Mononuclear cell (primary cell): ENCODE results near the gene INO80. TPM values are rescaled to one million over a fixed set of nuclear protein-coding genes. Genes with fewer than 3 reads are reported as not detected.

Experiments
- H3K27me3 ChIP-seq: 2 replicates; pipeline ENCODE4 v1.6.0; 2011; ENCODE audit warnings: low read length, control low read depth; ENCODE audit not compliant: insufficient read depth
- H3K4me1 ChIP-seq: 2 replicates; pipeline ENCODE4 v1.5.1; 2011; ENCODE audit warnings: mild to moderate bottlenecking, low read length, control low read depth; ENCODE audit not compliant: insufficient read depth
- H3K4me3 ChIP-seq: 2 replicates; pipeline ENCODE4 v1.5.1; 2011; ENCODE audit warnings: mild to moderate bottlenecking, low read length, moderate library complexity
- H3K9me3 ChIP-seq: 2 replicates; pipeline ENCODE4 v1.5.1; 2011; ENCODE audit warnings: low read depth, mild to moderate bottlenecking, control low read depth, low read length
- total RNA-seq: library from RNA; depleted of rRNA; stranded (reverse); fragments of >200 nt; gene quantifications from one replicate; pipeline ENCODE4 v1.2.3, GENCODE V29; 2012

INO80 gene
- total RNA-seq, 1 donor, result 27.3 TPM

DNA sequence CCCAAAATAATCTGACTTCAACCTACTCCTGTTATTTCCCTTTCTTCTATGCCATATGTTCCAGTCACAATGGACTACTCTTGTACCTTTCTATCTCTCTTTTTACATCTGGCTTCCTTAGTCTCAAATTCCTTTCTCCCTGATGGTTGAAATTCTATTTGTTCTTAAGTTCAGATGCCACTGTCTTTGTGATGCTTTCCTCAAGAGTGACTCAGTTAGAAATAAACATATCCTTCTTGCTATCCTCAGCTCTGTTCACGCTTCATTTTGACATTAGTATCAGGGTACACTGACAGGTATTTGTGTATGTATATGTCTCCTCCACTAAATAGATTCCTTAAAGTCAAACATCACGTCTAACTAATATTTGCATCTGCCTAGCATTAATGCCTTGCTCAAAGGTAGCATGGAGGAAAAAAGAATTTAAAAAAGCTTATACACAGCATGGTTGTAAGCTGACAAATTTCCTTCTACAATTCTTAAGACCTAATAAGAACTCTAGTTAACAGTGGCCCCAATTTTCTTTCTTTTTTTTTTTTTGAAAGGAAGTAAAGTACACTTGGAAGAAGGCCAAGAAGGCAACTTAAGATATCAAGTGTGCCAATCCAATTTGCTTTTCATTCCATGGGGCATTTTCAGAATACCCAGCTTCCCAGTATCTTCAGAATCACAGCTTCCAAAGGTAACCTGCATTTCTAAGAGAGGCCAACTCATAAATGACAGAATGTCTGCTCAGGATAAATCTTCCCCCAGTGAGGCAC lies 104.8 kb downstream of the INO80 start:
- H3K9me3 ChIP-seq, result no peaks in the 10 kb centered on the region
- no peak overlapping the region for H3K4me3 ChIP-seq
- peaks cover 20% of the 10 kb centered on the region for H3K4me1 ChIP-seq
- H3K27me3 ChIP-seq, result no peaks in the 10 kb centered on the region

DNA sequence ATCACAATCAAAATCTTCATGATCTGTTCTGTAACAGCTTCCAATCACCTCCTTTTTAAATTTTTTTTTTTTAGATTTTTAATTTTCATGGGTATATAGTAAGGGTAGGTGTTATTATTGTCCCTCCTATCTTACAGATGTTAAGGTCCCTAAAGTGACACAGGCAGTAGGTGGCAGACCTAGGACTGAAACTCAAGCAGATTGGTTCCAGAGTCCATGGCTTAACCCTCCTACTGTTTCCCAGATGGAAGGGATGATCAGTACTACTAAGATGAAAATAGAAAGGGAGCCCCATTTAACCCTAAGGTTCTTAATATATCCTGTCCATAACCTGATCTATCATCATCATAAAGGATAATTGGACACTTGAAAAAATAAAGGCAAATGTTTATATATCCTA lies 105.7 kb downstream of the INO80 start:
- no peak overlapping the region for H3K4me3 ChIP-seq
- H3K9me3 ChIP-seq, result no peaks in the 10 kb centered on the region
- peaks cover 18% of the 10 kb centered on the region for H3K4me1 ChIP-seq
- no peaks in the 10 kb centered on the region for H3K27me3 ChIP-seq

DNA sequence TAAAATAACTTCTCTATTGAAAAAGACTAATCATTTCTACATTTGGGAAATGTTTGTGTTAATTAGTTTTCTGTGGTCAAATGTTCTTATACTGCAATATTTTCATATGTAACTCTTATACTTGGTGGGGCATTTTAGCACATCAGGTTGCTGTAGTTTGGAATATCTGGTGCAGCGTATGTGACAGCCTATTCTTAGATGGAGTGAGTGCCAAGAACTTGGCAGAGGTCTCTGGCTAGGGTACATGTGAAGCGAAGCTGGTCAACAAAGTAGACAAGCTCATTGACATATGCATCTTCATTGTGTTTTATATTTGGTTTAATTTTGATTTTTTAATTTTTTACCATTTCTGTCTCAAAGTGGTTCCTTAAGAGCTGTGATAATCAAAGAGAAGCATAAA lies 109.6 kb downstream of the INO80 start:
- no peaks in the 10 kb centered on the region for H3K4me1 ChIP-seq
- H3K27me3 ChIP-seq, result no peaks in the 10 kb centered on the region
- no peaks in the 10 kb centered on the region for H3K9me3 ChIP-seq
- no peak overlapping the region for H3K4me3 ChIP-seq

DNA sequence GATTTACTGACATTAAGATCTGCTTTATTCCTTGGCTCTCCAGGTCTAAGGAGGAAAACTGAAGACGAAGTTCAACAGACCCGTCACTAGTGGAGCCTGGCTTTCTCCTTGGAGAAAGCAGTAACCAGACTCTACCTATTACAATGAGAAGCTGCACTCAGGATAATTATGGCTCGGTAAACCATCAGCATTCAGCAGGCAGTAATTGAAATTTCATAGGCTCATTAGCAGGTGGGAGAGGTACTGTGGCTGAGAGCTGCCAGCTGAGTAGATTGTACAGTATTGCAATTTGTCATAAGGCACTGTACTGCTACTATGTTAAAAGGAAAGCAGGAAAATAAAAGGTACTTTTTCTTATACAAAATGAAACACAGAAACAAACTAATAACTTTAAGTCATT lies 111.6 kb downstream of the INO80 start:
- Histone ChIP-seq H3K9me3 (no peaks in the 10 kb centered on the region), H3K4me3 (no peak overlapping the region), H3K4me1 (no peaks in the 10 kb centered on the region), H3K27me3 (no peaks in the 10 kb centered on the region)

DNA sequence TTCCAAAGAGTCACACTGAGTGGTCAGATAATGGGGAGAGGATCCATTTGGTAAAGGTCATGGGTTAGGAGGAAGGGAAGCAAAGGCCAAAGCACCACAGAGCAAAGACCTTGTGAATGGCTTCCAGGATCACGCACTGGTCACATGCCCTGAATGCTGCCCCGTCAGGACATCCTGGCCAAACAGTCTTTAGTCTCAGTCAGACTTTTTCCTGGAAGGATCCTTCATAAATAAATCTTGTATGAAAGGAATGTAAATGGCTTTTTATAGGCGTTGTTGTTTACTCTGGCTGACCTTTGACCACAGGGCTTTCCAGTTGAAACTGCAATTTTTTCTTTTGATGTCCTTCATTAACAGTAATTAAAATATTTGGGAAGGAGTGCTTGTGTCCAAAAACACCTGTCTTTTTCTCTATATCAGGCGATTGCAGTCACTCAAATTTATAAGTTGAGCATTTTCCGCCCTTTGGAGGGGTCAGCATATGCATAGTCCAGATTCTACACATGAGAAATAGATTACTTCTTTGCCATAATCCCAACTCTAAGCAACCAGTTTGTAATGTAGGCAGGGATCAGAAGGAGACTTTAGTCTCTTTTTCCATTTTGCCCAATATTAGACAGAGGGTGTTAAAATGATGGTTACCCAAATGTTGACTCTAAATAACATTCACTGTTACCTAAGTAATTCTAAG lies 114.4 kb downstream of the INO80 start:
- no peak overlapping the region for H3K4me3 ChIP-seq

DNA sequence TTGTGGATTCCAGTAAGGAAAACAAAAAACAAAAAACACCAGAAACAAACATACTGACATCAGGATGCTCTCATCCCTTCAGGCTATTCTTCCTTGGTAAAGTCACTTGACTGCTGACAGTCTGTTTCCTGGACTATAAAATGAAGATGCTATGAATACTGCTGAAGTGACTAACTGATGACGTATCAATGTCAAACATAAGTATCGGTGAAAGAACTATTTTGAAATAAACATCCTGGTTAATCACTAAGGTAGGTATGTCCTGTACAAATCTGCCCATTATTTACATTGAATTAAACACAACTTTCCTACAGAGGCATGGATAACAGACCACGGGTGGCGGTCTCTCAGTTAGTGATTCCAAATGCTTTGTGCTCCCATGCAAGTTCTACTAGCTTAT lies 116.9 kb downstream of the INO80 start:
- Histone ChIP-seq H3K27me3 (no peaks in the 10 kb centered on the region), H3K9me3 (no peaks in the 10 kb centered on the region), H3K4me3 (no peak overlapping the region), H3K4me1 (no peaks in the 10 kb centered on the region)

More for the DNA sequence above, 114.4 kb downstream of the INO80 start:
- Histone ChIP-seq H3K9me3 (no peaks in the 10 kb centered on the region), H3K27me3 (no peaks in the 10 kb centered on the region), H3K4me1 (no peaks in the 10 kb centered on the region)

DNA sequence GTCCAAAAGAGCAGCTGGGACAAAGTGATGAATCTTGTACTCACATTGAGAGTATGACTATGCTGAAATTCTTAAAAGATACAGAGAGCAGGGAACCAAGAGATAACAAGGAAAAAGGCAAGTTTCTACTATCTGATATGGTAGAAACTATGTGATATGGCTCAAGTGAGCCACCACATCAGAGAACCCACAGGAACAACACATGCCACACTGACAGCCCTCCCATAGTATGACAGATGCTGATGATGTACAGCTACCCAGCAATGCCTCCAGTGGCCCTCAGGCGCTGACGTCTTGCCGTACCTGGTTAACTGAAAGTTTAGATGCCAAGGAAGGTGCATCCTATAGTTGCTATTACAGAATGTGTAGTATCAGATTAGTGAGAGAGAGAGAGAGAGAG lies 120.4 kb downstream of the INO80 start:
- H3K9me3 ChIP-seq, result no peaks in the 10 kb centered on the region
- no peak overlapping the region for H3K4me3 ChIP-seq
- H3K4me1 ChIP-seq, result no peaks in the 10 kb centered on the region
- no peaks in the 10 kb centered on the region for H3K27me3 ChIP-seq

DNA sequence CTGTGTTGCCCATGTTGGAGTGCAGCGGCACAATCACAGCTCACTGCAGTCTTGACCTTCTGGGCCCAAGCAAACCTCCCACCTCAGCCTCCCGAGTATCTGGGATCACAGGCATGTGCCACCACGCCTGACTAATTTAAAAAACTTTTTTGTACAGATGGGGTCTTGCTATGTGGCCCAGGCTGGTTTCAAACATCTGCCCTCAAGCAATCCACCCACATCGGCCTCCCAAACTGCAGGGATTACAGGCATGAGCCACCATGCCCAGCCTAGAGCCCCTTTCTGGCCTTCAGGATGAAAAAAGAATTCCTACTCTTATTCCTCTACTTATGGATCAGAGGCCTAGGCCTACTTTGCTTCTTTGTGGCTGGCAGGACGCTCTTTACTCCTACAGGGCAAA lies 123.3 kb downstream of the INO80 start:
- Histone ChIP-seq H3K4me3 (no peak overlapping the region), H3K9me3 (no peaks in the 10 kb centered on the region), H3K27me3 (no peaks in the 10 kb centered on the region), H3K4me1 (no peaks in the 10 kb centered on the region)

DNA sequence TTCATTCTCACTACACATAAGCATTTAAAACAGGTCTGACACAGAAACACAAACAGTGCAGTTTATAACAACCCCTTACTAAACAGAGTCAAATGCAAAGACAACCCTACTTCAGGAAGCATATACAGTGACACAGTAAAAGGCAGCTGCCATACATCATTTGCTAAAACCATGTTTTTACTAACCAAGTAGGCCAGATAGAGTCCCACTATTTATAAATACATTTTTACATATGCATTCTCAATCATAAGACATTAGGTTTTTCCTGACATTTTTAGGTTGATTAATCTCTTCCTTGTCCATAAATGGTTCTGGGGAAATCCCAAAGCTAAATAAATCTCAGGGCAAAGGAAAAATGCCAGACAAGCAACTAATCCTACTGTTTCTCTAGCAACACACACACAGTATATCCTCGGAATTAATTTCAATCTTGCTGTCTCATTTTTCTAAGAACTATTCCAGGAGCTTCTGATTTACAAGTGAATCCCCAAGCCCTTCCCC lies 123.8 kb downstream of the INO80 start:
- Histone ChIP-seq H3K9me3 (no peaks in the 10 kb centered on the region), H3K27me3 (no peaks in the 10 kb centered on the region), H3K4me3 (no peak overlapping the region), H3K4me1 (no peaks in the 10 kb centered on the region)

DNA sequence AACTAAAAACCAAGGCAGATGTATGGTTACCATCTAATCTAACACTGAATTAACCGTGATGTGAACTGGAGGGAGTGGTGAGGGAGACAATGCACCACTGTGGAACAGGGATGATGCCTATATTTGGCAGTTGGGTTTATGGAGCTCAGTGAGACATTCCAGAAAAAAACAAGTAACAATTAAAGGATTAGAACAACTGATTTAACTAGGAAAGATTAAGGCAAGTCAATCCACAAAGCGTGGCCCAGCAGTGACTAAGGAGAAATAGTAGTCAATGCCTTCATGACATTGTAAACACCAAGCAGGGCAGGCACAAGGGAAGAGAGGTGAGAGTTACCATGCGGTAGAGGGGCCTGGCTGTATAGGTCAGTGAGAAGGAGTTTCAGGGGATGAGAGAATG lies 124.7 kb downstream of the INO80 start:
- H3K27me3 ChIP-seq, result no peaks in the 10 kb centered on the region
- H3K9me3 ChIP-seq, result no peaks in the 10 kb centered on the region
- no peaks in the 10 kb centered on the region for H3K4me1 ChIP-seq
- H3K4me3 ChIP-seq, result no peak overlapping the region

DNA sequence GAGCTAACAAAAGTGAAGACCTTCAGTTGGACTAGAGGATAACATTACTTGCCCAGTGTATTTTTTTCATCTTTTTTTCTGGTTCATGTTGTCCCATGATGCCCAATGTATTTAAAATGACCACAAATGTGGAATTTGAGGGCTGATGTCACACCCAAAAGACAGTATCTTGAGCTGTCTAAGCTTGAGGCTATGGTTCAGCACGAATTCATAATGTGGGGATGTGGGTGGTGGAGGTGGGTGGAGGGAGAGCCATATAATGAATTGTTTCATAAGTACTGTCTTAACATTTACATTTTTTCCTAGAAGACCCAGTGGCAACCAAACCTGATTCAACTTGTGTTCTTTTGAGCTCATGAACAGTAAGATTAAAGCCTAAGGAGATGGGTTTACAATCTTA lies 125.3 kb downstream of the INO80 start:
- Histone ChIP-seq H3K27me3 (no peaks in the 10 kb centered on the region), H3K4me1 (no peaks in the 10 kb centered on the region), H3K9me3 (no peaks in the 10 kb centered on the region), H3K4me3 (no peak overlapping the region)

DNA sequence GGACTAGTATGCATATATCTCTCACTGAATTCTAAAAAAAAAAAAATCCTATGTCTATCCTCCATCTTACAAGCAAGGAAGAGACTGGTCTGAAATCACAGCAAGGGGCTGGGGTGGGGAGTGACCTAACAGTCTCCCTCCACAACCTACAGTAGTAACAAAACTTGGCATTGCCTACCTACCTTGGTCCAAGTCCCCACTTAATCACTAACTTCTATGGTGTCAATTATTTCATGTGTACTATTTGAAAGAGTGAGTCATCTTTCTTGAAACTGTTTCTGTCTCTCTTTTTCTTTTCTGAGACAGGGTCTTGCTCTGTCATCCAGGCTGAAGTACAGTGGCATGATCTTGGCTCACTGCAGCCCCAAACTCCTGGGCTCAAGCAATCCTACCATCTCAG lies 126.0 kb downstream of the INO80 start:
- Histone ChIP-seq H3K9me3 (no peaks in the 10 kb centered on the region), H3K4me3 (no peak overlapping the region), H3K27me3 (no peaks in the 10 kb centered on the region), H3K4me1 (no peaks in the 10 kb centered on the region)

DNA sequence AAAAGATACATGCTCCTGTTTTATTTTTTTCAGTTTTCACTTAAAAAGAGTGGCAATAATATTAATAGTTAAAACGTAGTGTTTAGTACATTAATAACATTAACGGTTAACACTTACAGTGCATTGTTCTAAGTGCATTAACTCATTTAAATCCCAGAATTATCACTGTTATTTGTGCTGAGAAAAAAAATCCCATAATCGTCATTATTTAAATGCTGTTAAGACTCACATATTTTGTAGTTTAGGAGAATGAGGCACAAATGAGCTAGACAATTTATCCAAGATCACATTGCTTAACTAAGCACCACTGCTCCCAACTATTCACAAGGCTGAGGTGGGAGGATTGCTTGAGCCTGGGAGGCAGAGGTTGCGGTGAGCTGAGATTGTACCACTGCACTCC lies 127.9 kb downstream of the INO80 start:
- Histone ChIP-seq H3K27me3 (no peaks in the 10 kb centered on the region), H3K4me1 (no peaks in the 10 kb centered on the region), H3K9me3 (no peaks in the 10 kb centered on the region), H3K4me3 (no peak overlapping the region)

DNA sequence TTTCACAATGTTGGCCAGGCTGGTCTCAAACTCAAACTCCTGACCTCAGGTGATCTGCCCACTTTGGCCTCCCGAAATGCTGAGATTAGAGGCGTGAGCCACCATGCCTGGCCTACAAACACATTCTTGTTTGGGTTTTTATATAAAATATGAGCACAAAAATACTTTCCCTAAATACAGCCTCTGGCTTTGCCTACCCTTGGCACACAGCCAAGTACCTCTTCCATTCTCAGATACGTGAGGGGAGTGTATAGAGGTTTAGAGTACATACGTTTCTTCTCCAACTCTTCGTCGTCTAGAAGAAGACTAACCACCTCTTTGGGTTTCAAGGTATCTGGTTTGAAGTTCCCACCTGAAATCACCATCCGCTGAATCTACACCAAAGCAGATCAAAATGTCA lies 129.3 kb downstream of the INO80 start:
- H3K27me3 ChIP-seq, result no peaks in the 10 kb centered on the region
- H3K4me3 ChIP-seq, result no peak overlapping the region
- no peaks in the 10 kb centered on the region for H3K4me1 ChIP-seq
- H3K9me3 ChIP-seq, result no peaks in the 10 kb centered on the region

DNA sequence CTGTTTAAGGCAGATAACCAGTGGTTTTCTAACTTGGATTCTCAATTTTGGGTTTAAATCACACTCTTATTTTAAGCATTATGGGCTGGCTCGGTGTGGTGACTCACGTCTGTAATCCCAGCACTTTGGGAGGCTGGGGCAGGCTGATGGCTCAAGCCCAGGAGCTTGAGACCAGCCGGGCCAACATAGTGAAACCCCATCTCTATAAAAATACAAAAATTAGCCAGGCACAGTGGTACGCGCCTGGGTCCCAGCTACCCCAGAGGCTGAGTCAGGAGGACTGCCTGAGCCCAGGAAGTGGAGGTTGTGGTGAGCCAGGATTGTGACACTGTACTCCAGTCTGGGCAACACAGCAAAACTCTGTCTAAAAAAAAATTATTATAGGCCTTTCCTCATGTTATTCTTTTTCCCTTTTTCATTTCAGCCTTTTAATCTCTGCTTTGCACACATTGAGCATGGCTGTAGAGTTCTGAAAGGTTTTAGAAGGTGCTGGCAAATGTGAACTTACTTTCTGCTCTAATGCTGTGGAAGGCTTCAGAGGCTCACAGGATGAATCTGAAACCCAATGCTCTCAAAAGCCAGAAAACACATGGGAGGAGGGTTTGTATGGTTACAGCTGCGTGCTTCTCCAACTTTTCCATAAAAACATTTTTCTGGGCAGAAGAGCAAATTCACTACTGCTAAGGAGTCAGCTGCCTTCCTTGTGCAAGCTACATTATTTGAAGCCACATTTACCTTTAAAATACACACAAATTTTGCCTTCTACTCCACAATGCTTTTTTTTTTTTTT lies 130.3 kb downstream of the INO80 start:
- H3K27me3 ChIP-seq, result no peaks in the 10 kb centered on the region
- H3K4me1 ChIP-seq, result no peaks in the 10 kb centered on the region
- H3K9me3 ChIP-seq, result no peaks in the 10 kb centered on the region
- H3K4me3 ChIP-seq, result no peak overlapping the region
